ENCODE measurements around the gene MBOAT2. TPM values are rescaled to one million over a fixed set of nuclear protein-coding genes. Genes with fewer than 3 reads are reported as not detected.

The MBOAT2 gene
- total RNA-seq, 1 experiment from 2014 or later = 34.8 TPM

DNA sequence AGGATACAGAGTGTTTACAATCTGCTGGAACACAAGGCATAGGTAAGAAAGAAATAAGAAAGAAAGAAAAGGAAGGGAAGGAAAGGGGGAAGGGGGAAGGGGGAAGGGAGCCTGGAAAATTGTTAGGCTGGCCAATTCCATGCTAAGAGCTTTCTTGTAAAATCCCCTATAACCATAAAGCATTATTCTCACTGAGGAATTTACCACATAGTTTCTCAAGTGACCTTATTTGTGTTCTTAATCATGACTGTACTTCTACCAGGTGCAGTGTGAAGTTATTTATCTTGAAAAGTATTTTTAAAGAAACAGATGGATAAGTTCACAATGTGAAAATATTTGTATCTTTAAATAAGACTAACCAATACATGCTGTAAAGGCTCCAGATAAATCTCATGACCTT lies 126.9 kb downstream of the MBOAT2 start:
- intact Hi-C loops (cut with micrococcal nuclease; ENCODE audit: unreplicated experiment) = no loop called here
- Histone ChIP-seq H3K9me3 (ENCODE audit: control insufficient read depth, insufficient read depth, low read depth, low read length) (no peaks in the 10 kb centered on the region), H3K27ac (ENCODE audit: low read length) (no peak overlapping the region), H3K36me3 (ENCODE audit: control insufficient read depth, insufficient read depth, low read length) (no peaks in the 10 kb centered on the region), H3K4me1 (ENCODE audit: control insufficient read depth, insufficient read depth, low read length) (no peaks in the 10 kb centered on the region), H3K27me3 (ENCODE audit: control insufficient read depth, insufficient read depth, low read length) (no peaks in the 10 kb centered on the region), H3K4me3 (ENCODE audit: low read depth in 2 of 2, low read length in 2 of 2) (no peak overlapping the region)
- no TSS peak for BruUV-seq (replicated peaks)
- ChIA-PET CTCF (interaction anchor here (0.7 kb wide), 1 partner anchor 66 kb away, joined by 10 read pairs; no protein-coding TSS in a partner anchor), POLR2A (no interaction called here)
- in situ Hi-C loops (cut with HindIII; ENCODE audit: low pct_unique_long_range_greater_than_20kb, low sequenced_read_pairs) = no loop called here
- ATAC-seq = no peak
- no peak for DNase-seq (ENCODE audit: low read depth, low spot score)
- TF ChIP-seq POLR2AphosphoS5 (IDR thresholded peaks at IDR 0.05; ENCODE audit: low read depth, low read length) (no peak), SIN3A (IDR thresholded peaks at IDR 0.05; ENCODE audit: borderline replicate concordance, insufficient read depth, low read depth, low read length) (no peak), TCF7L2 (IDR thresholded peaks at IDR 0.05; ENCODE audit: low read depth, low read length) (no peak)
- TF ChIP-seq, protein P1, sequence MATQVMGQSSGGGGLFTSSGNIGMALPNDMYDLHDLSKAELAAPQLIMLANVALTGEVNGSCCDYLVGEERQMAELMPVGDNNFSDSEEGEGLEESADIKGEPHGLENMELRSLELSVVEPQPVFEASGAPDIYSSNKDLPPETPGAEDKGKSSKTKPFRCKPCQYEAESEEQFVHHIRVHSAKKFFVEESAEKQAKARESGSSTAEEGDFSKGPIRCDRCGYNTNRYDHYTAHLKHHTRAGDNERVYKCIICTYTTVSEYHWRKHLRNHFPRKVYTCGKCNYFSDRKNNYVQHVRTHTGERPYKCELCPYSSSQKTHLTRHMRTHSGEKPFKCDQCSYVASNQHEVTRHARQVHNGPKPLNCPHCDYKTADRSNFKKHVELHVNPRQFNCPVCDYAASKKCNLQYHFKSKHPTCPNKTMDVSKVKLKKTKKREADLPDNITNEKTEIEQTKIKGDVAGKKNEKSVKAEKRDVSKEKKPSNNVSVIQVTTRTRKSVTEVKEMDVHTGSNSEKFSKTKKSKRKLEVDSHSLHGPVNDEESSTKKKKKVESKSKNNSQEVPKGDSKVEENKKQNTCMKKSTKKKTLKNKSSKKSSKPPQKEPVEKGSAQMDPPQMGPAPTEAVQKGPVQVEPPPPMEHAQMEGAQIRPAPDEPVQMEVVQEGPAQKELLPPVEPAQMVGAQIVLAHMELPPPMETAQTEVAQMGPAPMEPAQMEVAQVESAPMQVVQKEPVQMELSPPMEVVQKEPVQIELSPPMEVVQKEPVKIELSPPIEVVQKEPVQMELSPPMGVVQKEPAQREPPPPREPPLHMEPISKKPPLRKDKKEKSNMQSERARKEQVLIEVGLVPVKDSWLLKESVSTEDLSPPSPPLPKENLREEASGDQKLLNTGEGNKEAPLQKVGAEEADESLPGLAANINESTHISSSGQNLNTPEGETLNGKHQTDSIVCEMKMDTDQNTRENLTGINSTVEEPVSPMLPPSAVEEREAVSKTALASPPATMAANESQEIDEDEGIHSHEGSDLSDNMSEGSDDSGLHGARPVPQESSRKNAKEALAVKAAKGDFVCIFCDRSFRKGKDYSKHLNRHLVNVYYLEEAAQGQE (IDR thresholded peaks at IDR 0.05; ENCODE audit: insufficient read depth in 1 of 2, low read depth in 2 of 2, low read length in 1 of 2) = no peak
- TF ChIP-seq, protein P2, sequence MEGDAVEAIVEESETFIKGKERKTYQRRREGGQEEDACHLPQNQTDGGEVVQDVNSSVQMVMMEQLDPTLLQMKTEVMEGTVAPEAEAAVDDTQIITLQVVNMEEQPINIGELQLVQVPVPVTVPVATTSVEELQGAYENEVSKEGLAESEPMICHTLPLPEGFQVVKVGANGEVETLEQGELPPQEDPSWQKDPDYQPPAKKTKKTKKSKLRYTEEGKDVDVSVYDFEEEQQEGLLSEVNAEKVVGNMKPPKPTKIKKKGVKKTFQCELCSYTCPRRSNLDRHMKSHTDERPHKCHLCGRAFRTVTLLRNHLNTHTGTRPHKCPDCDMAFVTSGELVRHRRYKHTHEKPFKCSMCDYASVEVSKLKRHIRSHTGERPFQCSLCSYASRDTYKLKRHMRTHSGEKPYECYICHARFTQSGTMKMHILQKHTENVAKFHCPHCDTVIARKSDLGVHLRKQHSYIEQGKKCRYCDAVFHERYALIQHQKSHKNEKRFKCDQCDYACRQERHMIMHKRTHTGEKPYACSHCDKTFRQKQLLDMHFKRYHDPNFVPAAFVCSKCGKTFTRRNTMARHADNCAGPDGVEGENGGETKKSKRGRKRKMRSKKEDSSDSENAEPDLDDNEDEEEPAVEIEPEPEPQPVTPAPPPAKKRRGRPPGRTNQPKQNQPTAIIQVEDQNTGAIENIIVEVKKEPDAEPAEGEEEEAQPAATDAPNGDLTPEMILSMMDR (IDR thresholded peaks at IDR 0.05) = no peak

DNA sequence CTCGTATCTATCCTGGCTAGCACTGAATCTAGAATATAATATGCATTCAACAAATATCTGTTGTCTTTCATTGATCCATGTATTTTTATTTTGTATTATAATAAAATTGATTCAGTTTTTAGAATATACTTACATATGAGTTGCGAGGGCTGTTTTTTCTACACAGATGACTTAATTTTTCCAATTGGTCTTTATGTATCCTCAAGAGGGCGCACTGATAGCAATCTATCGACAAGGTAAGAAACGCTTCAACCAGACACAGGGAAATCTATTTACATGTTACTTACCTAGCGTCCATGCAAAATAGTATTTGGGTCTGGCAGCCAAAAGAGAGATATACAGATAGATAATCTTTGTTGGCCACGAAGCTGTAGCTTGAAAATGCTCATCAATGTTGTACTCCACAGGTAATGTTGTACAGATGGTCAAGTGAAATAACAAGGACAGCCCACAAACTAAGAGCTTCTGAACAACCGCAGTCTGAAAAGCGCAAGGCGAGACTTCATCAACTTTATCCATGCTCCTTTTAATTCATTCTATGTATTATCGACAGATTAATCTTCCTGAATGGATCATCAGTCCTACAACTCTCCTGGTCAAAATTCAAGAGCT lies 130.6 kb downstream of the MBOAT2 start:
- peak; percentile 69 for ATAC-seq
- CTCF ChIA-PET = interaction anchor here (1.0 to 1.1 kb wide), 2 partner anchors 265 to 266 kb away, joined by 3 to 6 read pairs; no protein-coding TSS in a partner anchor
- in situ Hi-C loops (cut with HindIII; ENCODE audit: low pct_unique_long_range_greater_than_20kb, low sequenced_read_pairs) = no loop called here

More for the DNA sequence above, 130.6 kb downstream of the MBOAT2 start:
- DNase-seq (ENCODE audit: low read depth, low spot score) = peak; percentile 43
- Histone ChIP-seq H3K27me3 (ENCODE audit: control insufficient read depth, insufficient read depth, low read length) (no peaks in the 10 kb centered on the region), H3K27ac (ENCODE audit: low read length) (no peak overlapping the region), H3K9me3 (ENCODE audit: control insufficient read depth, insufficient read depth, low read depth, low read length) (no peaks in the 10 kb centered on the region), H3K4me1 (ENCODE audit: control insufficient read depth, insufficient read depth, low read length) (no peaks in the 10 kb centered on the region), H3K4me3 (ENCODE audit: low read depth in 2 of 2, low read length in 2 of 2) (no peak overlapping the region), H3K36me3 (ENCODE audit: control insufficient read depth, insufficient read depth, low read length) (no peaks in the 10 kb centered on the region)
- intact Hi-C loops (cut with micrococcal nuclease; ENCODE audit: unreplicated experiment) = loop anchor here (2.0 to 5.0 kb wide), 2 partner anchors 119 to 268 kb away; no protein-coding TSS in a partner anchor
- POLR2A ChIA-PET = no interaction called here
- BruUV-seq (replicated peaks) = no TSS peak
- TF ChIP-seq, protein P1 (IDR thresholded peaks at IDR 0.05; ENCODE audit: insufficient read depth in 1 of 2, low read depth in 2 of 2, low read length in 1 of 2) = no peak
- TF ChIP-seq, protein P2 (IDR thresholded peaks at IDR 0.05) = peak; percentile 75

Measured in Panc1 (cell line).